K562 (cell line): ENCODE data around the gene NUBP2. TPM values are rescaled to one million over a fixed set of nuclear protein-coding genes. Genes with fewer than 3 reads are reported as not detected.

ENCODE experiments used
- ATAC-seq: fragments of 200-7000 bp; cut with Tn5 transposase; 3 replicates; pipeline ENCODE4 v1.9.1; 2020; ENCODE audit warnings: moderate library complexity
- BruUV-seq: library from RNA; stranded (reverse); fragments of 400-500 nt; replicated peaks from 2 replicates; lab custom pipeline; 2021; lab: Mats Ljungman, UMichigan
- CTCF ChIA-PET: fragments of 300-600 bp; formaldehyde crosslinking; extraction: SDS; loops from one replicate; lab custom pipeline; 2021; ENCODE audit warnings: low intra/inter-chr PET ratio; lab: Yijun Ruan, JAX
- POLR2A ChIA-PET: fragments of 300-600, 350-650 bp; sonication (Branson Sonifier 250); formaldehyde crosslinking; extraction: SDS; loops from one replicate; lab custom pipeline; 2021; ENCODE audit warnings: antibody characterized with exemption, inconsistent platforms; lab: Yijun Ruan, JAX
- DNase-seq, 4 experiments: peaks; one replicate each; pipeline versions ENCODE4 v3.0.0 to v3.0.0-alpha.2; 2011 to 2018; ENCODE audit warnings: low spot score in 3 of 4, mixed read lengths in 3 of 4; ENCODE audit errors: extremely low read depth in 1 of 4
- FAIRE-seq: peaks from 2 replicates; lab custom pipeline; 2011; peaks lifted over from hg19 to GRCh38; lab: Jason Lieb, UNC
- H2AFZ ChIP-seq: 2 replicates; pipeline ENCODE4 v1.6.0; 2011; ENCODE audit warnings: low read depth, low read length, control low read depth, inconsistent platforms
- H3K27ac ChIP-seq: fragments of 200-600 bp; 3 replicates; pipeline ENCODE4 v1.8.0; 2011; ENCODE audit warnings: low read depth, mild to moderate bottlenecking, control low read depth, inconsistent platforms, low read length, moderate library complexity, mixed read lengths; ENCODE audit errors: extremely low read depth
- H3K27me3 ChIP-seq, 2 experiments: fragments of 300-600 bp in 1 of 2; 2 replicates in 1 of 2; 3 replicates in 1 of 2; pipeline versions ENCODE4 v1.6.0 to v1.8.0; 2011; ENCODE audit warnings: inconsistent platforms in 2 of 2, low read length in 2 of 2, mild to moderate bottlenecking in 1 of 2, mixed read lengths in 1 of 2, moderate library complexity in 1 of 2; ENCODE audit not compliant: control insufficient read depth in 2 of 2, insufficient read depth in 2 of 2
- H3K36me3 ChIP-seq: fragments of 300-600 bp; 3 replicates; pipeline ENCODE4 v1.8.0; 2011; ENCODE audit warnings: mild to moderate bottlenecking, low read length, inconsistent platforms; ENCODE audit not compliant: control insufficient read depth, insufficient read depth
- H3K4me1 ChIP-seq, 2 experiments: fragments of 200-600 bp in 1 of 2; replicated peaks in 1 of 2; 2 replicates in 1 of 2; 3 replicates in 1 of 2; pipeline versions ENCODE4 v1.5.1 to v1.8.0; 2011; ENCODE audit warnings: inconsistent platforms in 2 of 2, low read length in 2 of 2, mild to moderate bottlenecking in 1 of 2, mixed read lengths in 1 of 2, moderate library complexity in 1 of 2; ENCODE audit not compliant: control insufficient read depth in 2 of 2, insufficient read depth in 2 of 2
- H3K4me2 ChIP-seq: 2 replicates; pipeline ENCODE4 v1.6.1; 2011; ENCODE audit warnings: low read length, control low read depth, inconsistent platforms, mixed read lengths; ENCODE audit not compliant: insufficient read depth
- H3K4me3 ChIP-seq: fragments of 200-600 bp; sonication (generic), shearing (Covaris generic); 2 replicates; pipeline ENCODE4 v1.5.1; 2016; ENCODE audit warnings: control low read depth, inconsistent platforms
- H3K79me2 ChIP-seq: fragments of 200-600 bp; 3 replicates; pipeline ENCODE4 v1.8.0; 2011; ENCODE audit warnings: low read length, inconsistent platforms; ENCODE audit not compliant: control insufficient read depth, insufficient read depth
- H3K9ac ChIP-seq, 2 experiments: 2 replicates each; pipeline versions ENCODE4 v1.6.0 to v1.6.1; 2011; ENCODE audit warnings: low read depth in 2 of 2, low read length in 2 of 2, control low read depth in 1 of 2, inconsistent platforms in 1 of 2, mild to moderate bottlenecking in 1 of 2, mixed read lengths in 1 of 2; ENCODE audit not compliant: insufficient read depth in 1 of 2
- H3K9me1 ChIP-seq: one replicate; pipeline ENCODE4 v1.6.0; 2011; ENCODE audit warnings: inconsistent platforms, mild to moderate bottlenecking, low read length, moderate library complexity; ENCODE audit not compliant: control insufficient read depth, insufficient read depth
- H3K9me3 ChIP-seq: replicated peaks from 2 replicates; pipeline ENCODE4 v1.5.1; 2011; ENCODE audit warnings: low read depth, low read length, inconsistent platforms; ENCODE audit not compliant: control insufficient read depth, insufficient read depth
- H4K20me1 ChIP-seq: replicated peaks from 2 replicates; pipeline ENCODE4 v1.6.1; 2011; ENCODE audit warnings: low read length, inconsistent platforms, mixed read lengths; ENCODE audit not compliant: control insufficient read depth, insufficient read depth
- HNRNPLL ChIP-seq: fragments of 200-400 bp; formaldehyde crosslinking; IDR thresholded peaks from 2 replicates; pipeline ENCODE4 v1.6.1; 2017; ENCODE audit warnings: low read length, low read depth, mild to moderate bottlenecking; ENCODE audit not compliant: poor library complexity, severe bottlenecking
- IRF2 ChIP-seq: sonication (generic); formaldehyde crosslinking; IDR thresholded peaks from 2 replicates; pipeline ENCODE4 v1.8.1; 2022; ENCODE audit warnings: mild to moderate bottlenecking, missing genetic modification reagents
- MAZ ChIP-seq, 2 experiments: fragments of 450-650 bp in 1 of 2; sonication (generic) in 1 of 2; formaldehyde crosslinking; IDR thresholded peaks in 1 of 2; conservative IDR thresholded peaks in 1 of 2; 2 replicates each; pipeline versions ENCODE4 v1.4.0 to v1.5.0; 2020; ENCODE audit warnings: mild to moderate bottlenecking in 1 of 2, missing genetic modification reagents in 1 of 2
- MEIS2 ChIP-seq: fragments of 450-650 bp; IDR thresholded peaks from 2 replicates; pipeline ENCODE4 v1.6.1; 2014; ENCODE audit warnings: mild to moderate bottlenecking; ENCODE audit not compliant: partially characterized antibody
- NRF1 ChIP-seq, 2 experiments: fragments of 450-650 bp; IDR thresholded peaks in 1 of 2; conservative IDR thresholded peaks in 1 of 2; 2 replicates each; pipeline ENCODE4 v1.6.1; 2014; ENCODE audit warnings: mild to moderate bottlenecking in 2 of 2
- POLR2AphosphoS5 ChIP-seq: IDR thresholded peaks from 2 replicates; pipeline ENCODE4 v1.6.1; 2011; ENCODE audit warnings: mild to moderate bottlenecking, low read depth, low read length, moderate library complexity; ENCODE audit not compliant: control insufficient read depth, insufficient read depth
- RBFOX2 ChIP-seq: fragments of 200-400 bp; formaldehyde crosslinking; IDR thresholded peaks from 2 replicates; pipeline ENCODE4 v1.6.1; 2017; ENCODE audit warnings: low read depth, mild to moderate bottlenecking, low read length, moderate library complexity
- THAP12 ChIP-seq: fragments of 250-450 bp; sonication (Bioruptor Pico); IDR thresholded peaks from 2 replicates; pipeline ENCODE4 v1.9.0; 2021; ENCODE audit warnings: mild to moderate bottlenecking, inconsistent platforms
- YY1 ChIP-seq, 3 experiments: IDR thresholded peaks; 2 replicates each; pipeline ENCODE4 v1.6.1; 2011; ENCODE audit warnings: low read length in 2 of 3, mild to moderate bottlenecking in 2 of 3, moderate library complexity in 2 of 3, borderline replicate concordance in 1 of 3, control low read depth in 1 of 3, low read depth in 1 of 3; ENCODE audit not compliant: insufficient read depth in 3 of 3, insufficient replicate concordance in 2 of 3, control insufficient read depth in 1 of 3, insufficient read length in 1 of 3; ENCODE audit errors: extremely low read depth in 1 of 3
- ZBTB7A ChIP-seq: IDR thresholded peaks from 2 replicates; pipeline ENCODE4 v1.6.1; 2011; ENCODE audit warnings: low read depth, mild to moderate bottlenecking, low read length, moderate library complexity, borderline replicate concordance; ENCODE audit not compliant: control insufficient read depth
- WGBS: fragments of 100-300 bp; shearing (Covaris generic); methylation state at CpG from one replicate; pipeline ENCODE4 v1.1.6; 2016; ENCODE audit warnings: low coverage, mixed read lengths; ENCODE audit not compliant: insufficient coverage; ENCODE audit errors: missing lambda C conversion rate; 5-methylcytosine and 5-hydroxymethylcytosine counted together
- in situ Hi-C: fragments of 300-500 bp; cut with MboI; formaldehyde crosslinking; loops from 4 replicates; pipeline ENCODE4 v1.15.0; 2018; ENCODE audit warnings: inconsistent platforms, mixed read lengths
- intact Hi-C: fragments of 100-400 bp; cut with micrococcal nuclease; formaldehyde crosslinking; loops from 2 replicates; pipeline ENCODE4 v1.14.2; 2022
- polyA plus RNA-seq, 8 experiments: library from polyadenylated mRNA; depleted of rRNA in 4 of 8; stranded (reverse) in 5 of 8; unstranded in 3 of 8; fragments of >200 nt; fragmentation: Nextera tagmentation in 2 of 8; fragmentation: Illumina TruSeq in 1 of 8; extraction: Ambion mirVana in 2 of 8; extraction: Trizol in 1 of 8; gene quantifications; 2 replicates each; pipeline versions ENCODE4 v1.2.1 to v1.2.3, GENCODE V29; 2011 to 2014; ENCODE audit warnings: inconsistent platforms in 1 of 8, missing spikeins in 1 of 8
- total RNA-seq, 7 experiments: library from RNA; depleted of rRNA in 6 of 7; stranded (reverse); fragments of >200 nt in 6 of 7; fragmentation: Illumina TruSeq in 2 of 7; extraction: Trizol in 2 of 7; gene quantifications; 2 replicates each; pipeline versions ENCODE4 v1.2.1 to v1.2.3, GENCODE V29; 2011 to 2021; ENCODE audit warnings: low replicate concordance in 1 of 7
- TF ChIP-seq, protein P1 (sequence below), 2 experiments: IDR thresholded peaks; 2 replicates each; pipeline ENCODE4 v1.6.1; 2012; ENCODE audit warnings: improper control_type of control experiment in 2 of 2, low read depth in 2 of 2, low read length in 2 of 2, borderline replicate concordance in 1 of 2

NUBP2 gene
- total and polyA plus RNA-seq, 9 of the 15 experiments (the other 6 are each of a cell fraction or from before 2014, with no cell fraction given) = 1.8 to 115 (median 24.0) TPM

DNA sequence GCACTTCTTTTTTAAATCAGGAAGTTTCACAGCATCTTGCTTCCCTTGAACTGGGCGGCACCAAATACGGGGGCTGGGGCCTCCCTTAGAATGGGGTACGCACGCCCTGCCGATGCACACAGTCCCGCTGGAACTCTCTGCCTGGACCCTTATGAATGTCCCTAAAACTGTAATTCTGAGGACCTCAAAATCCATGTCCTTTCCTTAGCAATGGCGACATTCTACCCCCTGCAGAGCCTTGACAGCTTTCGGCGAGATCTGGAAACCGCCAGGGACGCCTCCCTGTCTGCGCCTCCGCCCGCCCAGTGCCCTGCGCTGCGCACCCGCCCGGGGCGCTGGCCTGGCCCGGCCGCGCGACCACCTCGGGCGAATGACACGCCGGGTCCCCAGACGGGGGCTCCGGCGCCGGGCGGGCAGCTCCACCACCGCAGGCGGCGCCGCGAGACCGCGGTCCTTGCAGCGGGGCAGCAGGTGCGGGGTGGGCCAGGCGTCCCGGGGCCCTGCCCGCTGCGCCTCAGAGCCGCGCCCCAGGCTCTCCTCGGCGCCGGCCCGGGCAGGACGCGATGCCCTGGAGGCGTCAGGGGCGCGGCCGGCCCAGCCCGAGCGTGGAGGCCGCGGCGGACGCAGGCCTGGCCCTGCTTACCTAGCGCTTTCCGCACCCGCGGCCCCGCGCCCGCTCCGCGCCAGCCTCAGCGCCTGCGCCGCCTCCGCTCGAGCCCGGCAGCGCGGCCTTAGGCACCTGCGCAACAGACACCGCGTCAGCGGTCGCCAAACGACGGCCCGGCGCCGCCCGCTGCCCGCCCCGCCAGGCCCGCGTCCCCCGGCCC is 43.3 kb downstream of the NUBP2 start:
- H3K9ac ChIP-seq = peak overlapping the region; percentile 72 to 87; a peak in 3 of 4 replicates
- no TSS peak for BruUV-seq
- H3K27ac ChIP-seq = peak overlapping the region; percentile 73; the same call in 1 of the 3 replicates
- H3K27me3 ChIP-seq = no peaks in the 10 kb centered on the region
- peak overlapping the region; percentile 63; the same call in 1 of the 2 replicates for H2AFZ ChIP-seq
- peaks cover 21% of the 10 kb centered on the region for H3K79me2 ChIP-seq
- no peaks in the 10 kb centered on the region for H3K9me1 ChIP-seq
- CTCF ChIA-PET = no interaction called here
- H3K9me3 ChIP-seq = no peaks in the 10 kb centered on the region
- POLR2A ChIA-PET = interaction anchor here (0.6 to 2.5 kb wide), 7 partner anchors 13 to 466 kb away, joined by 3 to 8 read pairs (median 5); partner anchors contain the start of genes EME2, MRPS34, NME3 and RPS2
- peak overlapping the region; percentile 100 for H3K4me2 ChIP-seq
- peak overlapping the region; percentile 68 for H3K4me3 ChIP-seq
- in situ Hi-C loops = no loop called here
- FAIRE-seq = no peak
- intact Hi-C loops = no loop called here
- peaks cover 9% of the 10 kb centered on the region for H4K20me1 ChIP-seq
- DNase-seq = peak in 1 of 4 experiments; percentile 78
- peaks cover 16 to 33% of the 10 kb centered on the region in 2 experiments; a peak in 4 of 5 replicates for H3K4me1 ChIP-seq
- 5% methylated on average over 52 of the region's 96 CpGs for WGBS
- H3K36me3 ChIP-seq = peaks cover 13% of the 10 kb centered on the region; the same call in 2 of the 3 replicates
- ATAC-seq = peak; percentile 67
- TF ChIP-seq HNRNPLL (peak; percentile 68), ZBTB7A (peak; percentile 36; the same call in 1 of the 2 replicates), RBFOX2 (no peak), MEIS2 (peak; percentile 29), NRF1 (conservative IDR thresholded peaks at IDR 0.05 in 1 of 2, IDR thresholded peaks at IDR 0.05 in 1 of 2) (peak in 1 of 2 experiments; percentile 61; a peak in 3 of 4 replicates), MAZ (CRISPR knock-in tag; conservative IDR thresholded peaks at IDR 0.05 in 1 of 2, IDR thresholded peaks at IDR 0.05 in 1 of 2) (0 out of 4 replicates have a peak, but pooled peaks of 1 of the 2 experiments have one; percentile 30), THAP12 (CRISPR knock-in tag) (peak; percentile 59; the same call in 1 of the 2 replicates), POLR2AphosphoS5 (no peak), IRF2 (CRISPR knock-in tag) (no peak), YY1 (IDR thresholded peaks at IDR 0.05; ENCODE audit: borderline replicate concordance in 1 of 3, control insufficient read depth in 1 of 3, extremely low read depth in 1 of 3, insufficient read depth in 3 of 3, insufficient read length in 1 of 3, insufficient replicate concordance in 2 of 3, low read depth in 1 of 3, low read length in 2 of 3) (peak in 1 of 3 experiments; percentile 23)
- TF ChIP-seq, protein P1, sequence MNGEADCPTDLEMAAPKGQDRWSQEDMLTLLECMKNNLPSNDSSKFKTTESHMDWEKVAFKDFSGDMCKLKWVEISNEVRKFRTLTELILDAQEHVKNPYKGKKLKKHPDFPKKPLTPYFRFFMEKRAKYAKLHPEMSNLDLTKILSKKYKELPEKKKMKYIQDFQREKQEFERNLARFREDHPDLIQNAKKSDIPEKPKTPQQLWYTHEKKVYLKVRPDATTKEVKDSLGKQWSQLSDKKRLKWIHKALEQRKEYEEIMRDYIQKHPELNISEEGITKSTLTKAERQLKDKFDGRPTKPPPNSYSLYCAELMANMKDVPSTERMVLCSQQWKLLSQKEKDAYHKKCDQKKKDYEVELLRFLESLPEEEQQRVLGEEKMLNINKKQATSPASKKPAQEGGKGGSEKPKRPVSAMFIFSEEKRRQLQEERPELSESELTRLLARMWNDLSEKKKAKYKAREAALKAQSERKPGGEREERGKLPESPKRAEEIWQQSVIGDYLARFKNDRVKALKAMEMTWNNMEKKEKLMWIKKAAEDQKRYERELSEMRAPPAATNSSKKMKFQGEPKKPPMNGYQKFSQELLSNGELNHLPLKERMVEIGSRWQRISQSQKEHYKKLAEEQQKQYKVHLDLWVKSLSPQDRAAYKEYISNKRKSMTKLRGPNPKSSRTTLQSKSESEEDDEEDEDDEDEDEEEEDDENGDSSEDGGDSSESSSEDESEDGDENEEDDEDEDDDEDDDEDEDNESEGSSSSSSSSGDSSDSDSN (IDR thresholded peaks at IDR 0.05; ENCODE audit: borderline replicate concordance in 1 of 2, low read depth in 2 of 2, low read length in 2 of 2) = peak in 1 of 2 experiments; percentile 19; a peak in 1 of 4 replicates
